ENCODE results near the gene POGZ.

POGZ gene, protein sequence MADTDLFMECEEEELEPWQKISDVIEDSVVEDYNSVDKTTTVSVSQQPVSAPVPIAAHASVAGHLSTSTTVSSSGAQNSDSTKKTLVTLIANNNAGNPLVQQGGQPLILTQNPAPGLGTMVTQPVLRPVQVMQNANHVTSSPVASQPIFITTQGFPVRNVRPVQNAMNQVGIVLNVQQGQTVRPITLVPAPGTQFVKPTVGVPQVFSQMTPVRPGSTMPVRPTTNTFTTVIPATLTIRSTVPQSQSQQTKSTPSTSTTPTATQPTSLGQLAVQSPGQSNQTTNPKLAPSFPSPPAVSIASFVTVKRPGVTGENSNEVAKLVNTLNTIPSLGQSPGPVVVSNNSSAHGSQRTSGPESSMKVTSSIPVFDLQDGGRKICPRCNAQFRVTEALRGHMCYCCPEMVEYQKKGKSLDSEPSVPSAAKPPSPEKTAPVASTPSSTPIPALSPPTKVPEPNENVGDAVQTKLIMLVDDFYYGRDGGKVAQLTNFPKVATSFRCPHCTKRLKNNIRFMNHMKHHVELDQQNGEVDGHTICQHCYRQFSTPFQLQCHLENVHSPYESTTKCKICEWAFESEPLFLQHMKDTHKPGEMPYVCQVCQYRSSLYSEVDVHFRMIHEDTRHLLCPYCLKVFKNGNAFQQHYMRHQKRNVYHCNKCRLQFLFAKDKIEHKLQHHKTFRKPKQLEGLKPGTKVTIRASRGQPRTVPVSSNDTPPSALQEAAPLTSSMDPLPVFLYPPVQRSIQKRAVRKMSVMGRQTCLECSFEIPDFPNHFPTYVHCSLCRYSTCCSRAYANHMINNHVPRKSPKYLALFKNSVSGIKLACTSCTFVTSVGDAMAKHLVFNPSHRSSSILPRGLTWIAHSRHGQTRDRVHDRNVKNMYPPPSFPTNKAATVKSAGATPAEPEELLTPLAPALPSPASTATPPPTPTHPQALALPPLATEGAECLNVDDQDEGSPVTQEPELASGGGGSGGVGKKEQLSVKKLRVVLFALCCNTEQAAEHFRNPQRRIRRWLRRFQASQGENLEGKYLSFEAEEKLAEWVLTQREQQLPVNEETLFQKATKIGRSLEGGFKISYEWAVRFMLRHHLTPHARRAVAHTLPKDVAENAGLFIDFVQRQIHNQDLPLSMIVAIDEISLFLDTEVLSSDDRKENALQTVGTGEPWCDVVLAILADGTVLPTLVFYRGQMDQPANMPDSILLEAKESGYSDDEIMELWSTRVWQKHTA (N-terminal part only)

DNA sequence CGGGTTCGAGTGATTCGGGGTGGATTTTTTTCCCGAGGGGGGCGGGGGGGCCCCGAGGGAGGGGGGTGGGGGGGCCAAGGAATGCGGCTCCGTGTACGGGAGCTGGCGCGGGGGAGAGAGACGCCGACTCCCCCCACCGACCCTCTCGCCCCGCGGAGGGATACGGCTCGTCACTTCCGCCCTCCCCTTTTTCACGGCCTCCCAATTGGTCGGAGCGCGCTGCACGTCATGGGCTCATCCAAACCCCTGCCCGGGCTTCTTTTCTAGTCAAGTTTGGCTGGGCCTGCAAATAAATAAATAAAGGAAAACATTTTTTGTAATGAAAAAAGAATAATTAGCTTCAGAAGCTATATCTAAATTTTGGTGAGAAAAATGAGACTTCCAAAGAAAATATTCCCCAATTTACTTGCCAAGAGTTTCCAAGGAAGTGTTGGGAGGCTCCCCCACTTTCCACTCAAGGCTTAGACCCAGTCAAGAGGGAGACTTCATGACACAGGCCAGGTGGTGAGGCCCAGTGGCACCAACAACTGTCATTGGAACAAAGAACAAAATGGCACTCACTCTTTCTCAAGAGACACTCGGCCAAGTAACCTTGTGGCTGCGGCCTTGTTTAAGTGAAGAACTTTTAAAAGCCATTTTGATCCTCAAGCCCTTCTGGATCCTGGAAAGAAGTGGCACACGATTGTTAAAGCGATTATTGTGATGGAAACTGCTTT lies at the start of gene POGZ:
Gene POGZ, minus strand, starts transcription at position 164 of the 716 bp plus-strand sequence. CDS start 17,290 bp downstream, outside the sequence.
- DNase-seq, result peak; percentile 96

DNA sequence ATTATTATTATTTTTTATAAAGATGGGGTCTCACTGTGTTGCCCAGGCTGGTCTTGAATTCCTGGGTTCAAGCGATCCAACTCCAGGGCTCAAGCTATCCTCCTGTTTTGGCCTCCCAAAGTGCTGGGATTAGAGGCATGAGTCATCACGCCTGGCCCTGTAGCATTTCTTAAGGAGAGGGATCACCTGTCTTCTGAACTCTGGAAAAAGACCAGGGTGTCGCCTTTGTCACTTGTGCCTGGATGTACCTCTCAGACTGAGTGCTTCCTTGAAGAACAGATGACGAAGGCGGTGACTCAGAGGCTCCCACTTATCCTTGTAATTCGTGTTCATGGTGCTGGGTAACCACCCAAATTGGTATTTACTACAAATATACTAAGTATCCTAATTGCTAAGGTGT lies 49.5 kb upstream of the POGZ start:
- no peak for DNase-seq

DNA sequence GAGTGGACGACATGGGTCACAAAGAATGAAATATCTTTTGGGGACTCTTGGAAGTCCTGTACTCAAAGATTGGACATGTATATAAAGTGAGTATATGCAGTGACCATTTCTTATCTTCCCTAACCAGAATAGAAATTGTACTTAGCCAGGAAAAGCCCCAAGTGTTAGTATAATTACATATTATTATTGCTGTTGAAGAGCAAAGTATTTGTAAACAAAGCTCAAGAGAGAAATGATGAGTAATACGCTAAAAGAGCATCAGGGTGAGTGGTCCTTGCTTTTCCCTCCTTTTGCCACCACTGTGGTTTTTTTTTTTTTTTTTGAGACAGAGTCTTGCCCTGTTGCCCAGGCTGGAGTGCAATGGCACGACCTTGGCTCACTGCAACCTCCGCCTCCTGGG lies 45.5 kb upstream of the POGZ start:
- no peak for DNase-seq

DNA sequence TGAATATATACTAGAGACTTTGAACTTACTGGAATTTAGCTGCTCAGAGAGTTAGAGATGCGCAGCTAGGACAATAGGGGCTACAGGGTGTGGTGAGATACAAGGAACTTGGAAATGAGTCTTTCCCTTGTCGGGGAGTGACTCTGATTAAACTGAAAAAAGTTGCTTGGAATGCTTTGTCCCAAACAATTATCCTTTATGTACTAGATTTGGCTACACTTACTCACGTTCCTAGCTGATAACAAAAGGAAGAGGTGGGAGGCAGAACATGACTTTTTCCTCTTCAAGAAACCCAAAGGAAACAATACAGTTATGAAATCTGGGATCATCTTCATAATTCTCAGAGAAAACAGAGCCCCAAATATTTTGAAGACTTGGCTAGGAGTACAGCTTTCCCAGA lies 45.0 kb upstream of the POGZ start:
- DNase-seq, result no peak

DNA sequence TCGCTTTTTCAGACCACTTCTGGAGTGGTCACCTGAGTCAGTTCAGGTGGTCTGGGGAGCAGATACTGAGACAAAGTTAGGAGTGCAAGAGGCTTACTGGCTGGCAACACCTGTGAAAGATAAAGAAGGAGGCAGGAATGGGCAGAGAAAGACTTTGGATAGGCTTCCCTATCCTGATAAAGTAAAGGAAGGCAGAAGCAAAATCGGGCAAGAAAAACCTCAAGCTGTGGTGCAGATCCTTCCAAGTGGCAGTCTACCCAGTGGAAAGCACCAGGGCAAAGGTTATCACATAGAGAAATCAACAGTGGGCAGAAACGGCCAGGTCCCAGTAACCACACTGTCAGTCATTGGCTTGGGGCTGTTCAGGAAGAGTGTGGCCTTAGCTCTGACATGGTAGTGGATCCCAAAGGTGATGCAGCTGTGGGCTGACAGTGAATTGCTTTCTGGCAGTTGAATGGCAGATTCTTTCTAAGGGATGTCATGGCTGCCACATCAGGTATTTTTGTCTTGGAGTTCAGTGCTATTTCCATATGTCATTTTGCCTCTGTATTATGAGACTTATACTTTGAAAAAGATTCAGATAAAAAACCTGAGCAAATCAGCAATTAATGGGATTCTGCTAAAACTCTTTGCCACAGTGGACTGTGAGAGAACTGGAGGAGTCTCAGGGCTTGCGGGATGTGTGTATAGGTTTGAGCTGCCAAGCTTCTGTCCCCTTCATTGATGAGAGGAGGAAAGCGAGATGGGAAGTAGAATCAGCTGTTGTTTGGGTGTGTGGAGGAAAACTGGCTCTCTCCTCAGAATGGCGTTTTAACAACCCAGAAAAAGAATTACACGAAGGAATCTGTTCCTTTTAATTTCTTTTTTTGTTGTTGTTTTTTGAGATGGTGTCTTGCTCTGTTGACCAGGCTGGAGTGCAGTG lies 43.8 kb upstream of the POGZ start:
- no peak for DNase-seq

DNA sequence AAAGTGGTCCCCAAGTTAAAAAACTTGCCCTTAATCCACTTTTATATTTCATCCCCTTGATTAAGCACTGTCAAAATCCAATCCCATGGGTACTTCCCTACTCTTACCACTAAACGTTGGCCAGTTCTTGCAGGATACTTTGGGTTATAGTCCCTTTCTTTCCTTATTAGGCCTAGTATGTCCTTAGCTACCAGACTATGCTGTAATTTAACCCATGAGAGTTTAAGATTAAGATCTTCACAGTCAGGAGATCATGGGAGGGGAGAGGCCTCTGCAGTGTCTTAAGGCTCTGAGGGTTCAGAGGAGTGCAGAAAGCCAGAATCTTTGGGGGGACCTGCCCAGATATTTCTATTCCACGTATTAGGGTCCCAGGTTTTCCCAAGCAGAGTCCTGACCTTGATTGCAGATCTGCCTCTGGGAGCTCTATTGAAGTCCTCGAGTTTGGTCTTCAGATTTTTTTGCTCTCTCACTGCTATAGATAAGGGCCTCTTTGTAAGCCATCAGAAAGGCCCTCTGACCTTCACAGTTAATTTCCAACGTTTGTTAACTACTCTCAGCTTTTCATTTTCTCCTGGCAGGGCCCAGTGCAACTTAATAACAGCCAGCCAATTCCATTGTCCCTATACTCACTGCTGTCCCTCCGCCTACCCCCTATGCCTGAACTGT lies 42.9 kb upstream of the POGZ start:
- DNase-seq, result no peak

DNA sequence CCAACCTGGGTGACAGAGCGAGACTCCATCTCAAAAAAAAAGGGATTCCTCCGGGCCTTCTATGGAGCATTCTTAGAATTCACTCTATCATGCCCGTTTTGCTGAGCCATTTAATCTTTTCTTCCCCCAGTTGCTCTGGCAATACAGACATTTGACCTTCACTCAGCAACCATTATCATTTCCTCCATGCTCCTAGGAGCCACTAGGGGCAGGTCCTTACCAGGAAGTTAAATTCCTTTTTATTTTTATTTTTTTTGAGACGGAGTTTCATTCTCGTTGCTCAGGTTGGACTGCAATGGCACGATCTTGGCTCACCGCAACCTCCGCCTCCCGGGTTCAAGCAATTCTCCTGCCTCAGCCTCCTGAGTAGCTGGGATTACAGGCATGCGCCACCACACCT lies 42.2 kb upstream of the POGZ start:
- no peak for DNase-seq

DNA sequence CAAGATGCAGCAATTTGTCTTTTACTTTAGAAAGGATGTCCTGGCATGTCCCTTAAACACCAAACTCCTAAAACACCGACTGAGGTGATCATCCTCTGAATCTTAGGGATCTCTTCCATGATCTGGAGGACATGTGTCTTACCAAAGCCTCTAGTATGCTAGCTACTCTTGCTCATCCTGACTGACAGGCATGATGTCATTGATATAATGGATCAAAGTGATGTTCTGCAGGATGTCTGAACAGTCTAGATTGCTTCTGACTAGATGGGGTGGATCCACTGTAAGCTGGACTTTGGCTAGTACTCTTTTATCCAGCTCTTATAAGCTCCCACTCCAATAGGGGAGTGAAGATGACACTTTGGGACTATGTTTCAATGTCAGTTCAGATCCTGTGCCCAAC lies 40.6 kb upstream of the POGZ start:
- DNase-seq, result no peak

DNA sequence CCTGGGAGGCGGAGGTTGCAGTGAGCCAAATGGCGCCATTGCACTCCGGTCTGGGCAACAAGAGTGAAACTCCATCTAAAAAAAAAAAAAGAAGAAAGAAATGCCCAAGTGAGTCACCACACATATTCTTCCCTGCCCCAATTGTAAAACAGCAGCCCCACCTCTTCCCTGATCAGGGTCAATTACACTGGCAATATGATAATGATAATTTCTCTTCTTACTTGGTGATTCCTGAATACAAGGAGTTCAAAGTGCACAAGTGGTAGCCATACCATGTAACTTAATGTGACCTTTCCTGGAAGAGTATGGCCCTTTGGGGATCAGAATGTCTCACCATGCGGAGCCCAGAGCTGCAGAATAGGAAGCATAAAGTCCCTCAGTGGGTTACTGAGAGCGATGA lies 40.1 kb upstream of the POGZ start:
- DNase-seq, result no peak

DNA sequence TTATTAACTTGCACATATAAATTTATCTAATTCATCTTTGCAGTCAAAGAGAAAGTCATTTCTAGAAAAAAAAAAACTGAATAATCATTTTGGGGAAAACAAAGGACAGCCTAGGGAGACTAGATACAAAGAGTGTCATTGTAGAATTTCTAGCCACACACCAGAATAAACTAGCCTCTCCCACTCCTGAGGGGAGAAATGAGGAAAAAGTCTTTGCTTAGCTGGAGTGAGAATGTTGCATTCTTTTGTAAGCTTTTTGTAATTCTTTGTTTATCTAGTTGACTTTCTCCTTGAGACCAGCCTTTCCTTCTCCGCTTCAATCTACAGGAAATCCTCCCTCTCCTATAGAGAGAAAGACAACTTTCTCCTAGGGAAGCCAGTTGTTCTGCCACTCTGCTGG lies 36.0 kb upstream of the POGZ start:
- DNase-seq, result no peak

DNA sequence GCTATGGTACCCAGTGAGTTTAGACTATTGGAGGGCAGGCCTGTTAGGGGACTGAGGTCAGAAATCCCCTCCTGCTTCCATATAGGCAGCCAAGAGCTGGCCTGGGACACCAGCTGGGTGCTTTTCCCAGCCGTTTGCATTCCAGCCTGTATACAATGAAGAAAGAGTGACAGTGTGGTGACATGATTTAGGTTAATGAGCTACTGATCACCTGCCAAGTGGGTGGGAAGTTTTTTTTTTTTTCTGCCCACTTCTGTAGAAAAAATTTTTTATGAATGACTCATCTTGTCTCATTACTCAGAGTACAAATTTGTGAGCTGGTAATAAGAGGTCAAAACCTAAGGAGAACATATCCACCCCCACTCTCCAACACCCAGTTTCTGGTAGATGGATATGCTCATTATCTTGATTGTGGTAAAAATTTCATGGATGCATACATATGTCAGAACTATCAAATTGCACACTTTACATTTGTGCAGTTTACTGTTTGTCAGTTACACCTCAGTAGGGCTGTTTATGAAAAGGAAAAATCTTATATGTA lies 35.5 kb upstream of the POGZ start:
- no peak for DNase-seq

DNA sequence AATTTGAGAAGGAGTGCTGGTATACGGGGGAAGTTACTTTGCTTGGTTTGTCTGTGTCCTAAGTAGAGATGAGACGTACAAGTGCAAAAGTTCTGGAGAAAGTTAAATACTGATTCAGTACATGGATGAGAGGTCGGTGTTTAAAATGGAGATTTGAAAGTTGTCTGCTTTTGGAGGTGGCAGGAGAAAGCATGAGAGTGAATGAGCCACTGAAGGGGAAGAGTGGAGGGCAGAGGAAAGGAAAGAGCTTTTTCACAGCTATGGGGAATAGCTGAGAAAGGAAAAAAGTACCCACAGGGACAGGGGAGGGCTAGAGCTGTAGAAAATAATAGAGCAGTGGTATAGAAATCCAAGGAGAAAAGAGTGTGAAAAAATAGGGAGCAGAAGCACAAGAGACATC lies 33.7 kb upstream of the POGZ start:
- no peak for DNase-seq

DNA sequence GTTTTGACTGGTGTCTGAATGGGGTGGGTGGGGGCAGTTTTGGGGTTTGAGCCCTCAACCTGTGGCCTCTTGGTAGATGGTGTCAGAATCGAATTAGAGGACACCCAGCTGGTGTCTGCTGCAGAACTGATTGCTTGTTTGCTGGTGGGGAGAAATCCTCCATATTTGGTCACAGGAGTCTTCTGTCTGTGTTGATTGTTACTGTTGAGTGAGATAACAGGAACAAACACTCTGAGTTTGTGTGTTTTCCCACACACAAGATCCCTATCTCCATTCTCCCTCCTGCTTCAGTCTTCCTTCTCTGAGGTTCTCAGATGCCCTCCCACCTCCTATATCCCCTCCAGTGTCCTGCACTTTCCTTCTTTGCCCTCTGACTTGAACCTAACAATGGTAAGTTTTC lies 32.8 kb upstream of the POGZ start:
- no peak for DNase-seq

DNA sequence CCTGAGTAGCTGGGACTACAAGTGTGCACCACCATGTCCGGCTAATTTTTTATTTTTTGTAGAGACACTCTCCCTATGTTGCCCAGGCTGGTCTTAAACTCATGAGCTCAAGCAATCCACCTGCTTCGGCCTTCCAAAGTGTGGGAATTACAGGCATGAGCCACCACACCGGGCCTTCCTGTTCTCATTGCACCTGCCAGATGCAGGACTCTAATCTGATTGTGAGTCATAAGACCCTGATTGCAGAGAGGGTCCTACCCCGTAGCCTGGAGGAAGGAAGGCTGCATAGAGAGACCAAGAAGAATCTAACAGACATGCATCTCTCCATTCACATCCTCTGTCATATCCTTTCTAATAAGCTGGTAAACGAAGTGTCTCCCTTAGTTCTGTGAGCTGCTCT lies 32.3 kb upstream of the POGZ start:
- no peak for DNase-seq

DNA sequence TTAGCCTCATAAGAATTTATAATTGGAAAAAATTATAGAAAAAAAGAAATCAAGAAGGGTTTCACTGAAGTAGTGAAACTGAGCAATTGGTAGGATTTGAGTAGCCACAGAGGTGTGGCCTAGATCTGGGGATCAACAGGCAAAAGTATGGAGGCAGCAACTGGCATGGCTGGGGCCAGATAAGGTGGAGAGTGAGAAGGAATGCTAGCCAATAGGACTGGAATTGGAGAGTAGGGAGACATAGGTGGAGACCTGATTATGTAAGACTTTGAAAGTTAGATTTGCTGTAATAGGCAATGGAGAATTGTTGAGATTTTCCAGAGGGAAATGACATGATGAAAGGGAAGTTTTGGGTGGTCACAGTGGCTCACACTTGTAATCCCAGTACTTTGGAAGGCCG lies 27.3 kb upstream of the POGZ start:
- no peak for DNase-seq

DNA sequence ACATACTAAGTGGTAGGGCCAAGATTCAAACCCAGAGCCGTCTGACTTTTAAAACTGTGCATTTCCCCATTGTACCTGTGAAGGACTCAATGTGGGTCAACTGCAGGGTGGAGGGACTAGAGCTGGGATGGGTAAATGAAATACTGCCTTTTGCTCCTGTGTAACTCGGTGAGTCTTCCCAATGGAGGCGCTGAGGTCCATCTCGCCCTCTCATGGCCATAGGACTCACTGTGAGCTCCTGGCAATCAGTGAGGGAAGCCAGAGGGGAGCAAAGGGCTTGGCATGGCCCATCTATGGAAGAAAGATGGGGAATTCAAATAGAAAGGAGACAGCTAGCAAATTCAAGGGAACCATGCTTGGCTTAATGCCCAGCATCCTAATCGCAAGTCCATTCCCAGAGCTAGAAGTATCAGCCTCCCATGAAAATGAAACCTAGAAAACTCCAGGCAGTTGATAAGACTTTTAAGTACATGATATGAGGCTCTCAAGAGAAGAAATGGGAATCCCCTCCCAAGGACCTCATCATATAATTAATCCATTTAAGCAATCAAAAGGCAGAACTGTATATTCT lies 26.5 kb upstream of the POGZ start:
- no peak for DNase-seq

DNA sequence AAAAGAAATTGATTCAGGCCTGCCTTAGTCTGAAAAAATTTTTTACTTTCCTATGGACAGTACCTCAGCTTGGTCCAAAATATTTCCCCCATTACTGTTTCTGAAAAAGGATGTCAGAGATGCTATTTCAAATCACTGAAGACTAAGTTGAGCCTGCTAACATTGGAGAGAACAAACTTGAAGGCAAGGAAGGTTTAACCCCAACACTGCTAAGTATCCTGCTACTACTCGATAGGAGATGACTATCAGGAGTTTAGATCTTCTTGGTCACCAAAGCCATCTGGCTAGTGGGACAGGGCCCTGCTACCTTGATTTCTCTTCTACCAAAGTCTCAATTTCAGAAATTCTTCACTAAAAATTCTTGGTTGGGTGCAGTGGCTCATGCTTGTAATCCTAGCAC lies 22.7 kb upstream of the POGZ start:
- DNase-seq, result no peak

DNA sequence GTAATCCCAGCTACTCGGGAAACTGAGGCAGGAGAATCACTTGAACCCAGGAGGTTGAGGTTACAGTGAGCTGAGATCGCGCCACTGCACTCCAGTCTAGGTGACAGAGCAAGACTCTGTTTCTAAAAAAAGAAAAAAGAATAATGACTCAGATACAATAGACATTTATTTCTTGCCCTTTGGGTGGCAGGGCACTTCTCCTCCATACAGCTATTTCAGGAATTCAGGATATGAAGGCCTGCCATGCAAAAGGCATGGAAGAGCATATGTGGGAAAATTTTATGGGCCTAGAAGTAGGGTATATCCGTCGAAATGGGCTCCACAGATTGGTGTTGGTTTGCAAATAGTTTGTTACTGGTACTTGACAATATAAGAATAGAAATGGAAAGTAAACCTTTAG lies 20.2 kb upstream of the POGZ start:
- no peak for DNase-seq

DNA sequence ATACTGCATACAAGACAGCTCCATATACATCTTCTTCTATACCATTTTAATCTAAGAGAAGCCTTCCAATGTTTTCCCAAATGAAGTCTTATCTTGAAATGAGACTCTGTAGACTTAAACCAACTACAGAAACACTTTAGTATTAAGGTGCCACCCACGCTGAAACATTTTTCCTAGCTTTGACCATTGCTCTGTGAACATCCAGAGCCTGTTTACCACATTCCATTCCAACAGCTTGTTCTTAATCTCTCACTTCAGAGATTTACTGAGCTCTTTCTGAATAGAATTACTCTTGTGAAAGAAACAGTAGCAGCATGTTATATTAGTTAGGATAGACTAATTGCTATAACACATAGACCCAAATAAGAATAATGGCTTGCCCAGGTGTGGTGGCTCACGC lies 19.6 kb upstream of the POGZ start:
- DNase-seq, result no peak

DNA sequence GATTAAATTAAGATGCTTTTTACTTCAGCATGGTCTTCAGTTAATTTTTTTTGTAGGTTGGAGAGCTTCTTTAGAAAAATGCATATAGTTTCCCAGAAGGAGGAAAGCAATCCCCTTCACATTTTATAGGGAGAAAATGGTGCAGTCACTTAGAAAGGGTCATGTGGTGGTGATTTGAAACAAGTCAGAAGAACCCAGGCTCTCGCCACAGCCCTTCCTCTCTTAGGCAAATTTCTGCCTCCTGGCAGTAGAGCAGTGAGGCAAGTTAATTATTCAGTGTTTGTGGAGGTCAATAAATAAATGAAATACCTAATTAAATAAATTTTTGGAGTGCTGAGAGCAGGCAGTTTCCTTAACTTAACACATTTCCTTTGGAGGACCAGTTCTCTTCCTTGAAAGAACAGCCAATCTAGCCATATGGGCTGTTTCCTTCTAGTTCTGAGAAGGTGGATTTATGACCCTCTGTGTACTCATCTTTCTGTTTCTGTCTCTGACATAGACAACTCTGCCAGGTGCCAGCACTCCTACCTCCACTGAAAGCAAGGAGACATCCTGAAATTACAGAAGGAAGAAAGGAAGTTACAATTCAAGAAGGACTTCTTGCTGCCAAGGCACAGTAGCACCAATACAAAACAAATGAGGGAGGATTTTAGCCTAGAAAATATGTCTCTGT lies 19.0 kb upstream of the POGZ start:
- no peak for DNase-seq

Data from CD4-positive, alpha-beta T cell treated with Interleukin-17A for 4 hours (primary cell).